PFSK-1 (cell line): ENCODE data around the gene DUSP8.

Experiments used
- POLR2AphosphoS5 ChIP-seq: IDR thresholded peaks from 2 replicates; pipeline ENCODE4 v1.6.1; 2012; ENCODE audit warnings: low read depth, mild to moderate bottlenecking, control low read depth, low read length, moderate library complexity
- TAF1 ChIP-seq: IDR thresholded peaks from 2 replicates; pipeline ENCODE4 v1.6.1; 2012; ENCODE audit warnings: low read length, control low read depth, borderline replicate concordance; ENCODE audit not compliant: insufficient read depth

DNA sequence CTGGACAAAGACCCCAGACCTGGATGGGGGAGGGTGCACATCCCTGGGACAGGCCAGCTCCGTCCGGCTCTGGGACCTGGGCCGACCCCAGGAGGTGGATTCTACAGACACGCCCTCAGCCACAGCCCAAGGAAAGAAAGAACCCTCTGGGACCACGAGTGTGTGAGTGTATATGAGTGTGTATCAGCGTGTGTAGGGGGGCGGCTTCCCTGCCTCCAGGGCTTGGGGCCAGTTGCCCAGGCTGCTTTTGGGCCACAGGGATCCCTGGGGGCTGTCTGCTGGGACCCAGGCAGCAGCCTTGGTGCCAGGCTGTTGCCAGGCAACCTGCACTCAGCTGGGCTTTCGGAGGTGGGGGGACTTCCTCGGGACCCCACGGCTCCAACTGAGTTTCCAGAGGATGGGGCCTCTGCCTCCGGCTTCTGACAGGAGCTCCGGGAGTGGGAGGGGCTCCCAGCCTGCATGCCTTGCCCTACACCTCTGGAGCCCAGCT is 8.9 kb downstream of the DUSP8 start:
- TF ChIP-seq TAF1: no peak
- TF ChIP-seq POLR2AphosphoS5: no peak
